Measurements from ENCODE around the gene NTHL1. TPM values are rescaled to one million over a fixed set of nuclear protein-coding genes. Genes with fewer than 3 reads are reported as not detected.

NTHL1 gene
- total RNA-seq, 4 donors from 2014 or later, result 6.1 to 38.7 (median 25.0) TPM

- intact Hi-C loops (cut with DNase I), result no loop called here
Measured at GRCh38 chr16:2033057-2033908, 14.4 kb downstream of the NTHL1 start.

GRCh38 chr16:2032285-2033056 lies 15.2 kb downstream of the NTHL1 start:
- H3K4me3 ChIP-seq (replicated peaks in 1 of 3), result no peak overlapping the region
- H3K9me3 ChIP-seq, result no peaks in the 10 kb centered on the region
- H3K4me1 ChIP-seq, result peaks cover 16 to 49% of the 10 kb centered on the region in 2 donors
- no peak for TF ChIP-seq CTCF (IDR thresholded peaks at IDR 0.05)
- no peak for TF ChIP-seq POLR2A (IDR thresholded peaks at IDR 0.05)
- intact Hi-C loops (cut with DNase I), result no loop called here
- H3K27ac ChIP-seq, result peak overlapping the region; percentile 7 to 81 (median 73)
- no peaks in the 10 kb centered on the region for H3K27me3 ChIP-seq
- peak in 1 of 2 donors; percentile 26 for DNase-seq
- peaks cover 0 to 7% of the 10 kb centered on the region in 2 donors for H3K36me3 ChIP-seq
- WGBS, 2 donors, result 77 to 83% methylated on average over 8 to 13 of the region's 15 CpGs

More at GRCh38 chr16:2033057-2033908, 14.4 kb downstream of the NTHL1 start:
- H3K9me3 ChIP-seq, result no peaks in the 10 kb centered on the region
- DNase-seq, result no peak
- H3K27ac ChIP-seq, result peak overlapping the region; percentile 23 to 81 (median 73)
- H3K4me1 ChIP-seq, result peaks cover 16 to 48% of the 10 kb centered on the region in 2 donors
- no peaks in the 10 kb centered on the region for H3K27me3 ChIP-seq
- WGBS, 2 donors, result 54 to 70% methylated on average over 4 to 16 of the region's 37 CpGs
- H3K36me3 ChIP-seq, result peaks cover 0 to 8% of the 10 kb centered on the region in 2 donors
- TF ChIP-seq CTCF (IDR thresholded peaks at IDR 0.05) (no peak), POLR2A (IDR thresholded peaks at IDR 0.05) (no peak)
- H3K4me3 ChIP-seq (replicated peaks in 1 of 3), result peak overlapping the region in 1 of 3 donors; percentile 12

- Histone ChIP-seq H3K9me3 (no peaks in the 10 kb centered on the region), H3K4me3 (replicated peaks in 1 of 3) (no peak overlapping the region), H3K36me3 (no peaks in the 10 kb centered on the region), H3K27me3 (no peaks in the 10 kb centered on the region), H3K27ac (peak overlapping the region in 2 of 3 donors; percentile 33 to 58), H3K4me1 (peaks cover 16 to 45% of the 10 kb centered on the region in 2 donors)
- WGBS, 2 donors, result 62 to 77% methylated on average over 7 to 11 of the region's 11 CpGs
- intact Hi-C loops (cut with DNase I), result no loop called here
- DNase-seq, result no peak
- no peak for TF ChIP-seq POLR2A (IDR thresholded peaks at IDR 0.05)
- TF ChIP-seq CTCF (IDR thresholded peaks at IDR 0.05), result no peak
Measured at GRCh38 chr16:2031081-2031577, 16.5 kb downstream of the NTHL1 start.

GRCh38 chr16:2030036-2030435 lies 17.6 kb downstream of the NTHL1 start:
- Histone ChIP-seq H3K27ac (peak overlapping the region in 1 of 3 donors; percentile 58), H3K27me3 (no peaks in the 10 kb centered on the region), H3K4me3 (replicated peaks in 1 of 3) (peak overlapping the region in 1 of 3 donors; percentile 6), H3K4me1 (peaks cover 7 to 36% of the 10 kb centered on the region in 2 donors), H3K9me3 (no peaks in the 10 kb centered on the region), H3K36me3 (no peaks in the 10 kb centered on the region)
- intact Hi-C loops (cut with DNase I), result no loop called here
- no peak for DNase-seq
- no peak for TF ChIP-seq POLR2A (IDR thresholded peaks at IDR 0.05)
- no peak for TF ChIP-seq CTCF (IDR thresholded peaks at IDR 0.05)
- WGBS, 2 donors, result 68 to 100% methylated on average over 1 to 3 of the region's 11 CpGs
